HTERT RPE-1 (cell line): ENCODE measurements around the gene ACTC1.
"Not testable (repeated sequence)": the region's sequence is repeated elsewhere in the genome, so short reads cannot be mapped to it uniquely, and the experiment has no call there.

Experiments
- in situ Hi-C: fragments of 300-500 bp; cut with MboI; formaldehyde crosslinking; loops from 4 replicates; pipeline ENCODE4 v1.14.3; 2020; ENCODE audit warnings: low sequenced_read_pairs

ACTC1 gene

DNA sequence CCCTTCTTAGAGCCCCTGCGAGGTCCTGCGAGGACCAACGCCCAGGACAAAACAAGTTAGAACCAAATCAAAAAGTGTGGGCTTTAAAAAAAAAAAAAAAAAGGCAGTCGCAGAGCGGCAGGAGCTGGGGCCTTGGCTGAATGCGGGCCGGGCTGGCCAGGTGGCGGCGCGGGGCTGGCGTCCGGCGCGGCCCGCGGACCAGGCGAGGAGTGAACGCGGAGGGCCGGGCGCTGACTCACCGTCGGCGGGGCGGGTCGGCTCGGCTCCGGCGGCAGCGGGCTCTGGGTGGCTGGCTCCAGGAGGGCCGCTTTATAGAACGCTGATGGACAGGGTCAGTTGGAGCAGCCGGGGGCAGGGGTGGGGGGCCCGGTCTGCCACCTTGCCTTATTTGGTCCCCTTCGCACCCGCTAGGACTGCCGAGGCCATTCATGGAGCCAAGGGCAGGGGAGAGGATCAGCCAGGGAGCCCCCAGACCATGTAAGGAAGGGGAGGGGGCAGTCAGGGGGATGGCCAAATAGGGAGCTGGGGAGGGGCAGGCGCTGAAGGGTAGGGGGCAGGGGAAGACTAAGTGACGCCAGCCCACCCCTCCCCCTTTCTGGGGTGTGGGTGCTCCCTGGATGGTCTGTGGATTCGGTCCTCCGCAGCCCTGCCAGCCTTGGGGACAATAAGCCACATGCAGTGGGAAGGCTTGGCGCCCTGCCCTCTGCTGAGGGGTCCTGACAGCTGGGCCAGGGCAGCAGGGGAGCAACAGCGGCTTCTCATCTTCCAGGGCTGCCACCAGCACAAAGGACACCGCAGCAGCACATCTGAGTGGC is at the start of gene ACTC1:
ACTC1 (minus strand) TSS at position 283 of the 815 bp plus-strand sequence. CDS start 741 bp downstream, outside the sequence.
- in situ Hi-C loops = no loop called here

DNA sequence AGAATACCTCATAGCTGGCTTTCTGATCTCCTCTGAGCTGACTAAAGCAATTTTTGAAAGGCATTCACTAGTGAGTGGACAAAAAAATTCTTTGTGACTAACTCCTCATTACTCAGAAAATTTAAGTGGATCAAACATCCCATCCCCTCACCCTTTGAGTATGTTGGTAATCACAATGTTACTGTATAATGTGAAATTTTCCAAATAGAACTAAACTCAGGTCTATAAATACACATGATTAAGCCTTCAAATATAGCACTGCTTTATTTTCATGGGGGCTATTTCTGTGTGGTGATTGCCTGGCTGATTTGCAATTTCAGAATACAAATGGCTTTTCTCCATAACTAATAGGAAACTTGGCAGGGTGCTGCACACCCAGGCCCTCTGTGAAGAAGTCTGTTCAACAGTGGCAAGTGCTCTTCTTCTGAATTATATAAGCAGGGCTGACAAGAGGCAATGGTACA is 45.9 kb upstream of the ACTC1 start:
- in situ Hi-C loops = no loop called here

DNA sequence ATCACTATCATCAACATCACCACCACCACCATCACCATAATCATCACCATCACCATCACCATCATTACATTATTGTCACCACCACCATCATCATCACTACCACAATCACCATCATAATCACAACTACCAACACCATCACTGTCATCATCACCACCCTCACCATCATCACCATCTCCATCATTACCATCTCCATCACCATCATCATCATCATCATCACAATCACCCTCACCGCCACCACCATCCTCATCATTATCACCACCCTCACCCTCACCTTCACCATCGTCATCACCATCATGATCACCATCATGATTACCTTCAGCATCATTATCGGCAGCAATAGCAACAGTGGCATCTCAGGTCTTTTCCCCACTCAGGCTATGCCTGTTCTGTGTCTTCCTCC is 42.9 kb upstream of the ACTC1 start:
- in situ Hi-C loops = no loop called here

DNA sequence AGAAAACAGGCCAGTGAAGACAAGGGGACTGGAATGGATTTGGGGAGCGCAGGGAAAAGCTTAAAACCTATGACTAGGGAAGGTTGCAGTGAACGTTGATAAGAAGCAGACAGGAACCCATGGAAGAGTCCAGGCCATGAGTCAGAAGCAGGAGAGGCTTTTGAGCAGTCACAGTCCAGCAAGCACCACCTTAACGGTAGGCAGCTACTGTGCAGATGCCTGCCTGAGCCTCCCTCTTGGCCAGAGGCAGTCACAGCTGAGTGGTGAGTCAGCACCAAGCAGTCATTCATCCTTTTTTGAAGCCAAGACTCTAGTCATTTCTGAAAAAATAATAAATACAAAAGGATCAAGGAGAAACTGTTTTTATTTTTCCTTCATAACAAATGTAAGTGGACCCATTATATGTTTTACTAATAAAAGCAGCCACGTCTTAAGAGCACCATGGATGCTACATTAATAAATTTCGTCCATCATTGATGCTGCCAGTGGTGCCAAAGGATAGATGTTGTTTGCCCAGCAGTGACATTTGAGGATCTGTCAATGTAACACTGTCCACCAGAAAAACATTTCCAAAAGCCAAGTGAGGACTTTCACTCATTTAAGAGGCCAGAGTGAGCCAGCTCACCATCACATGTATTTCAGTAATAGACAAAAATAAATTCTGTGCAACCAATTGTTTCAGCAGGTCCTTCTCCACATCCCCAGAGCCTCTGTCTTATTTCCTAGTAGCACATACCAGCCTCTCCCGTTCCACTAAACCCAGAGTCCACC is 42.1 kb upstream of the ACTC1 start:
- in situ Hi-C loops = no loop called here

DNA sequence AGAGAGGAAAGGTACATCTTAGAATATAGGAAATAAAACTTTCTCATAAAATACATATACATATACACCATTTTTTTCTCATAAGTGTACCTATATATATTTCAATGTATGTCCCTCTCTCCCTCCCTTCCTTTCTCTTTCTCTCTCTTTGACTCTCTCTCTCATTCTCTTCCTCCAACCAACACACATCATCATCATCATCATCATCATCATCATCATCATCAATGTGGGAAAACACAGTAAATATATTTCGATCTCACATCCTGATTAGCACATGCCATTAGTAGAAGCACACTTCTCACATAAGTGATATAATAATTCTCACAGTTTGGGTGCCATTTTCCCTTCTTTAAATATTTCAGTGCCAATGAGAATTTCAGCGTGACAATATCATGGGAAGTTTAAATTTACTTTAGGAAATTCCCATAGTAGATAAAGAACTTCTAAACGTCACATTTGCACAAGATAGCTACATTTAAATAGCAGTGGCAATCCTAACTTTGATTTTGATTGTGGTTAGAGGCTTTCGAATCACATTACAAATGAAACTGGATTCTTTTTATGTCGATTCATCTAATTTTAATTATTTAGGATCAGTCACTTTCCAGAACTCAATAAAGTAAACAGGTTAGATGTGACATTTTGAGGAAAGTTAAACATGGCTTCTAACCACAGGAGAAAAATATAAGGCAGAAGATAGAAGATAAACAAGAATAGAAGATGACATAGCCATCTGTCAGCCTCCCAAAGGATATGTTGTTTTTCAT is 33.0 kb upstream of the ACTC1 start:
- in situ Hi-C loops = no loop called here

DNA sequence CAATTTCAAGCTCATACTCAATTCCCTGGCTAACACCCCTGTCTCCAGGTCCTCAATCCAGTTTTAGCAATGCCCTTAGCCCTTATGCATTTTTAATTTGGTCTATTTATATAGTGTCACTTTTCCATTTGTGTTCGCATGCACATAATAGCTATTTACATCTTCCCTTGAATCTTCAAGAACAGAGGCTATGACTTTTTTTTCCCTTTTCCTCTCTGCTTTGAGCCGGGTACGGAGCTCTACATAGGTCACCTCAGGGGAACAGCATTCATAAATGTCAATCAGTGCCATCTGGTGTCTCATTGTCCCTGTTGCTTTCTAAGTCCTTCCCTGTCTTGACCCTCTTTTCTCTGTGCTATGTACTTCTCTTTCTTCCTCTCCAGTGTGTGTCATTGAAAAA is 26.5 kb upstream of the ACTC1 start:
- in situ Hi-C loops = no loop called here

DNA sequence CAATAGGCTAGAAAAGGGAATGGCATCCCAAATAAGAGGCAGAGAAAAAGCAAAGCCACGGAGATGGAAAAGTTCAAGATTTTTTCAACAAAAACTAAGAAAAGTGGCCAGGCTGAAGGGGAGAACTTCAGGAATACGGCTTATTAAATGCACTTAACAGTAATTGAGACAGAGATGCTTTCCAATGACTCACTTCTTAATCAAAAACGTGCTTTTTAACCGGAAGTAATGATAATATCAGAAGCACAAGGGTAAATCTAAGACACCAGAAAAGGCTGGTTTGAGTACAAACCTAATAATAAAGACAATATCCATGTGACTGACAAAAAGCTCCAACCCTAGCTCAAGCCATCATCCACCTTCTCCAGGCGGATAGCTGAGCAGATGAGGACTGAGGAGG is 24.8 kb upstream of the ACTC1 start:
- in situ Hi-C loops = no loop called here

DNA sequence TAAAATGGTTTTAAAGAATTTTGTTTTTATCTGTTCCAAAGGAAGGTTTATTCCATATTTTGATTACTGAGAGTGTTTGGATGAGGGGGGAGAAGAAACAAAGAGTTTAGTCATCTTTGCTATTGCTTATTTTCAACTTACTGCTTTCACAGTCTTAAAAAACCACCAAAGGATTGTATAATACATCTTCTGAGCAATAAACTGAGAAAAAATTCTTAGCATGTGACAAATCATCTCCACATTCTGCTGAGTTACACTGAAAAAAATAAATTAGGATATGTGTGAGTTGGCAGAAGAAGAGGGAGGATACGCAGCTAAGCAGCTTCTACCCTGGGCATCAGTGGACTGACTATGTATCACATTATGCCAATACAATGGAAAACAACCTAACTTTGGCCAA is 23.2 kb upstream of the ACTC1 start:
- in situ Hi-C loops = no loop called here

DNA sequence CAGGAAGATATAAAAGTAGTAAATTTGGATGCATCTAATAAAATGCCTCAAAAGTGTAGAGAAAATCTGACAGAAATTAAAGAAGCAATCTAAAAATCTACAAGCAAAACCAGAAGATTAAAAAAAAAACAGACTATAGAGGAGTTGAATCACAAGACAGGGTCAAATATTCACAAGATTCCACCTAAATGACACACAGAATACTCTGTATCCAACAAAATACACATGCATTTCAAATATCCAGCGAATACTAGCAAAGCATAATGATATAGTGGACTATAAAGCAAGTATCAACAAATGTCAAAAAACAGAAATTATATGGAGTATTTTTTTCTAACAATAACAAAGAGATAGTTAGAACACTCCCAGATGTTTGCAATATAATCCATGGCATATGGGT is 20.5 kb upstream of the ACTC1 start:
- in situ Hi-C loops = no loop called here

DNA sequence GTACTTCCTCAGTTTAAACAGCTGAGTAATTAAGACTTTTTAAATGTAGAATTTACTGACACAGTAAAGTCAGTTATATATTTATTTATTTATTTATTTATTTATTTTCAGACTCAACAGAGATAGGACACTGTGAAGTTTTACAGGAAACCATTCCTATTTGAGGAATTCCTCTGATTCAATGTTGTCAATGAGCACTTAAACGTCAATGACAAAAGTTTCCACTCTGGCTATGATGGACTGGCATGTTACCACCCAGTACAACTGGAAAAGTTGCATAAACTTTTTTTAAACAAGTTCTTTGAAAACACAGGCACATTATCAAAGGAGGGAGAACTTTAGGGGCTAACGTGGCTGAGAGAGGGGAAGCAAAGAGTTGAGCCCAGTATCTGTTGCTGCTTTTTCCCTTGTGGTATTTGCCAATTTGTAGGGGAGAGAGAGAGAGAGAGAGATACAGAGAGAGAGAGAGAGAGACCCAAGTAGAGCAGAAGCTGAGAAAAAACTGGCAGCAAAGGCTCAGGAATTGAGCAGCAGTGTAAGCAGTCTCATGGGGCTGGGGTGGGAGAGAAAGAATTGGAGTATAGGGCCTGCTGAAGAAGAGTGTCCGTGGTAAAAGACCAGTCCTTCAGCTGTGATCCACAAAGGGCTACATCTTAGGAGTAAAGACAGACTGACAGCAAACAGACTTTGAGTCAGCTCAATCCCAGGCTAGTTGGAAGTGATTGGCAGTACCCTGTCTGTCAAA is 18.3 kb upstream of the ACTC1 start:
- in situ Hi-C loops = no loop called here

DNA sequence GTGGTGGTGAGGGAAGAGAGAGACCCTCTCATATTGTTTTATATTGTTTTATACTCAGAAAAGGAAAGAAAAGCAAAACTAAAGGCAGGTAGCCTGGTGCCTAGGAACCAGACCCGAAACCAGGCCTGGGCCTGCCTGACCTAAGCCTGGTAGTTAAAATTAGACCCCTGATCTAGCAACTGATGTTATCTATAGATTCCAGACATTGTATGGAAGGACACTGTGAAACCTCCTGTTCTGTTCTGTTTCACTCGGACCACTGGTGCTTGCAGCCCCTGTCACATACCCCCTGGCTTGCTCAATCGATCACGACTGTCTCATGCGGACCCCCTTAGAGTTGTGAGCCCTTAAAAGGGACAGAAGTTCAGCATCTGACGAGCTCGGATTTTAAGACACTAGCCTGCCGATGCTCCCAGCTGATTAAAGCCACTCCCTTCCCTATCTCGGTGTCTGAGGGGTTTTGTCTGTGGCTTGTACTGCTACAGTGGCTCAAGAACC is 17.6 kb upstream of the ACTC1 start:
- in situ Hi-C loops = not testable (repeated sequence)

DNA sequence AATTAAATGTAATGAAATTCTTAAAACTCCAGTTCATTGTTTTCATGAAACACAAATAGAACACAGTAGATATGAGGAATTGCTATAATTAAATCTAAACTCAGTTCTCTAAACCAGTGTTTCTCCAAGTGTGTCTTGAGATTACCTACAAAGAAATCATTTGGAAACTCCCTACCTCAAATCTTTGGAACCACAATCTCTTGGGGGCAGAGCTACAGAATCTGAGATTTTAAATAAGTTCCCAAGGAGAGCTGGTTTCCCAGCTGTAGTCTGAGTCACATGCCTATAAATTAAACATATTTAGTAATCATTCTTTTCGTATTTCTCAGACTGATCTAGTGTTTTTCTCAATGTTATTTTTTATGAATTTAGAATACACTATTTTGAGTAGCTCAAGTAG is 17.0 kb upstream of the ACTC1 start:
- in situ Hi-C loops = no loop called here

DNA sequence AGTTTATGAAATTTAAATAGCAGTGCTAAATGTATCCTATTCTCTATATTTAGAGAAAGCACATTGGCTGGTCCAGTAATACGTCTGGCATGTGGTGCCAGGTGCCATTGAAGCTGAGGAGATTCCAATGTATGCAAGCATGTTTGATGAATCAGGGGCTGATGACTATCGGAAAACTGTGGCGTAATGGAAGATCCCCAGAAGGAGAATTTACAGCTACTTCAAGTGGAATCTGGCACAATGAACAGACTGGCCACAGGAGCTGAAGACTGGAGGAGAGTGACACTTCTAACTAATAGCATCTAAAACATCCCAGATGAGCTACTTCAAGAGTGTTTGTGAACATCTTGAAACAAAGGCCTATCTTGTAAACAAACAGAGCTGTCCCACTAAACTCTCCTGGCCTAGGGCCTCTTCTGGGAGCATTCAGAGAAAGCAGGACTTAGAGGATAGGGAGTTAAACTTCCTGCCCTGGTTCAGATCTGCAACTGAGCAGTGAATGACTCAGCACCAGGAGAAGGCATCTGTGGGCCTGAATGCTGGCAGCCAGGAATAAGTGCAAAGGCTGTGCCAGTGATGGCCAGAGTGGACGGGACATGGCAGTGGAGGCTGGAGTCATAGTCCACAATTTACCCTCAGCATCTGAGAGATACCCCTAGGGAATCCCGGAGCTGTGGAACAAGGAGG is 15.2 kb upstream of the ACTC1 start:
- in situ Hi-C loops = no loop called here

DNA sequence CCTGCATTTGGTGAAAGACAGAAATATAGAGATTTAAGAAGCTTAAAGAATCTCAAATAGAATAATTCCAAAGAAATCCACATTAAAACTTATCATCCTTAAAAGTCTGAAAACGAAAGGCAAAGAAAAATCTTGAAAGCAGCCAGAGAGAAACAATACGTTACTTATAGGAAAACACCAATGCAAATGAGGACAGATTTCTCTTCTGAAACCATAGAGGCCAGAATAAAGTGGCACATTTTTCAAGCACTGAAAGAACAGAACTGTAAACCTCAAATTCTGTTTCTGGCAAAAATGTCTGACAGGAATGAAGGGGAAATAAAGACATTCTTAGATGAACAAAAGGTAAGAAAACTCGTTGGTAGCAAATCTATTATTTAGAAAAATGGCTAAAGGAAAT is 13.8 kb upstream of the ACTC1 start:
- in situ Hi-C loops = no loop called here

DNA sequence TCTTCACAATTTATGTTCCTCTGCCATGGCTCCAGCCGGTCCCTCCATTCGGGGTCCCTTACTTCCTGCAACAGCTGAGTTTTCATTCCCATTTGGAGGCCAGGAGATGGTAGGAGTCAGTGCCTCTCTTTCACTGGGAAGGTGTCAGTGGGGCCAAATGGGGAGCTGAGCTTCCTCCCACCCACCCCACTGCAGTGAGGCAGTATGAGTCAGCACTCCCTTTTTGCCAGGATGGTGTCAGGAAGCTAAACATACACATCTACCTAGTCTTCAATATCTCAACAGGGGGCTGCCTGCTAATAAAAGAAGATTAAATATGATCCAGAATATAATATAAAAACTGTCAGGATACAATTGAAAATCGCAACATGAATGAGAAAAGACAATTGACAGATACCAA is 12.7 kb upstream of the ACTC1 start:
- in situ Hi-C loops = no loop called here

DNA sequence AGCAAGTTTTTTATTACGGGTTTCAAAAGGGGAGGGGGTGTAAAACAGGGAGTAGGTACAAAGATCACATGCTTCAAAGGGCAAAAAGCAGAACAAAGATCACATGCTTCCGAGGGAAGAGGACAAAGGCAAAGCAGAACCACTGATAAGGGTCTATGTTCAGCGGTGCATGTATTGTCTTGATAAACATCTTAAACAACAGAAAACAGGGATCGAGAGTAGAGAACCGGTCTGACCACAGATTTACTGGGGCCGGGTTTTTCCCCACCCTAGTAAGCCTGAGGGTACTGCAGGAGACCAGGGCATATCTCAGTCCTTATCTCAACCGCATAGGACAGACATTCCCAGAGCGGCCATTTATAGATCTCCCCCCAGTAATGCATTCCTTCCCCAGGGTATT is 11.9 kb upstream of the ACTC1 start:
- in situ Hi-C loops = not testable (repeated sequence)

DNA sequence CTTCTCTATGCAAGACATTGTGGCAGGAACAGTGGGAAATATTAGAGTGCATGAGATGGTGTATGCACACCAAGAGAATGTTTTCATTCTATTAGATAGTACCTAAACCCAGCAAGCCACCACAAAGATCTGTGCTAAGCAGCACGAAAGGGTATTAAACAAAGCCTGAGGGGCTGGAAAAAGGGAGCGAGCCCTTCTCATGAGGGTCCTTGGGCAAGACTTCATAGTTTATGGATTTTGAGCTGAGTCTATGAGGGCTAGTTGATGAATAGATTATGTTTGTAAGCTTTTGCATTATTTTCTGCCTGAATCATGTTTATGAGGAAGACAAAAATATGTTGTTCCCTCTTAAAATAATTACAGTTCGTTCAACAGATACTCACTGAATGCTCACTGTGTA is 9.4 kb upstream of the ACTC1 start:
- in situ Hi-C loops = no loop called here

DNA sequence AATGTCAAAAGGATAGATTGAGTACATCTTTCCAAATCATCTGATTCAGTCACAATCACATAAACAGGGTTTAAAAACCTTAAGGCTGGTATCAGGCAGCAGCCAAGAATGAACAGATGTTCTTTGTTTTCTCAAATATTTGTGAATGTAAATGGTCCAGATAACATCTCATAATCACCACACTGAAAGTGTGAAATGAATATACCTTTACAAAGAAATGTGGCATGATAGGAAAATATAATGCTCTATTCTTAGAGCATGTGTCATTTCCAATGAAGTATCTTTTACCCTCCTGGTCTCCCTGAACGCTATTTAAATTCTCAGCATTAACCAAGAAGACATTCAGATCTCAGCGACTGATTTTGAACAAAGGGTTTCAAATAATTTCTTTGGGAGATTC is 8.8 kb upstream of the ACTC1 start:
- in situ Hi-C loops = no loop called here

DNA sequence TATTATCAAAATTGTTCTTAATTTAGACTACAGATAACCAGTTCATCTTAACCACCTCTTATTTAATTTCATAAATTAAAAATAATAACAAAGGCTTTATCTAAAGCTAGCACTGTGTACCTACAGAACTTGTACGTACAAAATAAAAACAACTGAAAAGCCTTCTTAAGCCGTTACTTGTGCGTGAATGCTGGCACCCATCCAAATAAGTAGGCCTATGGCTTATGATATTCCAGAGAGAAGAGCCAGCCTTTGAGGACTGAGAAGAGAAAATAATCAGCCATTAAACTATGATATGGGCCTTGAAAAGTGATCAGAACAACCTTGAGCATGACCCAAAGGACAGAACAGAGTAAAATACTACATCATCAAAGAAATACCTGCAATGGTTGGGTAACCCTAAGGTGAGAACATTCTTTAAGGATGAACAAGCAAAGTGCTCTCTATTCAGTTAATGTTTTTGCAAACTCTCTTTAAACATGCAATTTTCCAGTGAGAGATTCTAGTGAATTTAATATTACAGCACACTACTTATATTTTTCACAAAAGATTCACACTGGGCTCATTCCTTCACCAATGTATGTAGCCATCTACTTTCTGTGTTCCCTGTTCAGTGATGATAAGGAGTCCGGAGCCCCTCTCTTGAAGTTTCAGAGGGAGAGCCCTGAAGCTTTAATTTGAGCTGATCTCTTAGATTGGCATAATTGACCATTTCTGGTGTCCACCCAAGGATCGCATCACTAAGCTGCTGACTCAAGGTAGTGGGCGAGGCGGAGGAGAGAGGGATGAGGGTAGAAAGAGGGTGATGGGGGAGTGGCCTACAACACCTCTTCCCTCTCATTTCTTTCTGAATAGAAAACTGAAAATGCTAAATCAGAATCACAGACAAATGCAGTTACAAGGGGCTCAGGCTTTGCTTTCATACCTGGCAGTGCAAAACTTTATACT is 7.7 kb upstream of the ACTC1 start:
- in situ Hi-C loops = no loop called here
